CD4-positive, CD25-positive, alpha-beta regulatory T cell (primary cell): ENCODE measurements around the gene MCM10. TPM values are rescaled to one million over a fixed set of nuclear protein-coding genes. Genes with fewer than 3 reads are reported as not detected.

Source experiments
- ATAC-seq, 2 donors: fragments of 150-1000 bp; cut with Tn5 transposase; one replicate each; pipeline ENCODE4 v1.10.0; 2021; ENCODE audit warnings: low read depth in 2 of 2, moderate number of reproducible peaks in 2 of 2, moderate library complexity in 1 of 2
- DNase-seq, 3 donors: peaks; one replicate each; pipeline versions ENCODE4 v3.0.0 to v3.0.0-alpha.2; 2012 to 2022; ENCODE audit warnings: mixed read lengths in 1 of 3
- H3K27ac ChIP-seq: one replicate; pipeline ENCODE4 v1.7.0; 2013; ENCODE audit warnings: mild to moderate bottlenecking, low read length; ENCODE audit not compliant: insufficient read depth, poor library complexity, severe bottlenecking
- H3K27me3 ChIP-seq: one replicate; pipeline ENCODE4 v1.7.0; 2013; ENCODE audit warnings: low read length; ENCODE audit not compliant: control insufficient read depth, insufficient read depth
- H3K36me3 ChIP-seq: one replicate; pipeline ENCODE4 v1.7.0; 2013; ENCODE audit warnings: mild to moderate bottlenecking, low read length, moderate library complexity; ENCODE audit not compliant: control insufficient read depth, insufficient read depth
- H3K4me1 ChIP-seq: 2 replicates; pipeline ENCODE4 v1.7.0; 2013; ENCODE audit warnings: mild to moderate bottlenecking, low read length; ENCODE audit not compliant: insufficient read depth, control insufficient read depth, poor library complexity, severe bottlenecking
- H3K4me3 ChIP-seq: one replicate; pipeline ENCODE4 v1.7.0; 2013; ENCODE audit warnings: low read depth, mild to moderate bottlenecking, low read length, moderate library complexity
- H3K9me3 ChIP-seq, 2 experiments: 1 replicate in 1 of 2; 2 replicates in 1 of 2; pipeline ENCODE4 v1.7.0; 2013; ENCODE audit warnings: low read length in 2 of 2, mild to moderate bottlenecking in 1 of 2, moderate library complexity in 1 of 2; ENCODE audit not compliant: control insufficient read depth in 2 of 2
- H3K27ac Mint-ChIP-seq, 3 donors: one replicate each; pipeline ENCODE4 v1.8.0; 2020 to 2022; ENCODE audit warnings: mild to moderate bottlenecking in 3 of 3, mixed read lengths in 3 of 3, moderate library complexity in 2 of 3
- H3K27me3 Mint-ChIP-seq: one replicate; pipeline ENCODE4 v1.8.0; 2022; ENCODE audit warnings: mild to moderate bottlenecking, mixed read lengths
- H3K36me3 Mint-ChIP-seq: one replicate; pipeline ENCODE4 v1.8.0; 2020; ENCODE audit warnings: mixed read lengths
- H3K4me1 Mint-ChIP-seq, 4 donors: one replicate each; pipeline ENCODE4 v1.8.0; 2020 to 2022; ENCODE audit warnings: mixed read lengths in 4 of 4, mild to moderate bottlenecking in 1 of 4
- H3K4me3 Mint-ChIP-seq, 4 donors: one replicate each; pipeline ENCODE4 v1.8.0; 2020 to 2022; ENCODE audit warnings: mild to moderate bottlenecking in 4 of 4, mixed read lengths in 4 of 4, moderate library complexity in 3 of 4
- H3K9me3 Mint-ChIP-seq, 7 donors: one replicate each; pipeline ENCODE4 v1.8.0; 2020 to 2022; ENCODE audit warnings: mixed read lengths in 7 of 7, mild to moderate bottlenecking in 3 of 7, moderate library complexity in 2 of 7
- polyA plus RNA-seq, 4 donors: library from polyadenylated mRNA; unstranded; fragments of 300-500 nt; fragmentation: Illumina TruSeq; gene quantifications; one replicate each; pipeline ENCODE4 v1.2.3, GENCODE V29; 2021
- total RNA-seq: library from RNA; stranded (reverse); gene quantifications from one replicate; pipeline ENCODE4 v1.2.3, GENCODE V29; 2022

Gene MCM10
- total and polyA plus RNA-seq, 5 donors from 2014 or later = 0.19 to 2.1 (median 0.52) TPM

GRCh38 chr10:13121500-13121854 lies 39.9 kb upstream of the MCM10 start:
- Mint-ChIP-seq H3K9me3 (peaks cover 0 to 1% (median 0%) of the 10 kb centered on the region in 7 donors), H3K4me3 (peak overlapping the region in 1 of 4 donors; percentile 2), H3K27me3 (no peaks in the 10 kb centered on the region), H3K36me3 (peaks cover 83% of the 10 kb centered on the region), H3K27ac (peak overlapping the region in 1 of 3 donors; percentile 71), H3K4me1 (peaks cover 18 to 40% (median 30%) of the 10 kb centered on the region in 4 donors)
- Histone ChIP-seq H3K27ac (no peak overlapping the region), H3K27me3 (no peaks in the 10 kb centered on the region), H3K36me3 (peaks cover 91% of the 10 kb centered on the region), H3K4me3 (no peak overlapping the region), H3K4me1 (no peaks in the 10 kb centered on the region), H3K9me3 (no peaks in the 10 kb centered on the region)
- no peak for ATAC-seq
- no peak for DNase-seq

DNA sequence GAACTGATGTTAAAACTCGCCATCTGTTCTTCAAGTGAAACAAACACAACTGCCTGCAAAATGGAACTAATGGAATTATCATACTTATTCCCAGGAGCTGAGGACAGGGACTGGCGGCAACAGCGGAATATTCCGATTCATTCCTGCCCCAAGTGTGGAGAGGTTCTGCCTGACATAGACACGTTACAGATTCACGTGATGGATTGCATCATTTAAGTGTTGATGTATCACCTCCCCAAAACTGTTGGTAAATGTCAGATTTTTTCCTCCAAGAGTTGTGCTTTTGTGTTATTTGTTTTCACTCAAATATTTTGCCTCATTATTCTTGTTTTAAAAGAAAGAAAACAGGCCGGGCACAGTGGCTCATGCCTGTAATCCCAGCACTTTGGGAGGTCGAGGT lies 24.7 kb upstream of the MCM10 start:
- Histone ChIP-seq H3K36me3 (peaks cover 99% of the 10 kb centered on the region), H3K4me1 (no peaks in the 10 kb centered on the region), H3K27ac (no peak overlapping the region), H3K27me3 (no peaks in the 10 kb centered on the region), H3K9me3 (no peaks in the 10 kb centered on the region), H3K4me3 (no peak overlapping the region)
- H3K27me3 Mint-ChIP-seq = no peaks in the 10 kb centered on the region
- DNase-seq = no peak
- ATAC-seq = no peak
- peaks cover 76% of the 10 kb centered on the region for H3K36me3 Mint-ChIP-seq
- H3K4me1 Mint-ChIP-seq = peaks cover 0 to 18% (median under 1%) of the 10 kb centered on the region in 4 donors
- H3K9me3 Mint-ChIP-seq = no peaks in the 10 kb centered on the region
- H3K4me3 Mint-ChIP-seq = peak overlapping the region in 1 of 4 donors; percentile 21
- no peak overlapping the region for H3K27ac Mint-ChIP-seq

GRCh38 chr10:13139150-13139549 lies 22.2 kb upstream of the MCM10 start:
- Histone ChIP-seq H3K27me3 (no peaks in the 10 kb centered on the region), H3K4me3 (no peak overlapping the region), H3K36me3 (peaks cover 91% of the 10 kb centered on the region), H3K4me1 (no peaks in the 10 kb centered on the region), H3K9me3 (no peaks in the 10 kb centered on the region), H3K27ac (no peak overlapping the region)
- no peak overlapping the region for H3K27ac Mint-ChIP-seq
- H3K27me3 Mint-ChIP-seq = no peaks in the 10 kb centered on the region
- ATAC-seq = no peak
- H3K36me3 Mint-ChIP-seq = peaks cover 69% of the 10 kb centered on the region
- DNase-seq = no peak
- H3K4me3 Mint-ChIP-seq = no peak overlapping the region
- H3K9me3 Mint-ChIP-seq = peaks cover 0 to 2% (median 0%) of the 10 kb centered on the region in 7 donors
- H3K4me1 Mint-ChIP-seq = peaks cover 0 to 17% (median under 1%) of the 10 kb centered on the region in 4 donors

- Histone ChIP-seq H3K27me3 (no peaks in the 10 kb centered on the region), H3K27ac (no peak overlapping the region), H3K36me3 (peaks cover 85% of the 10 kb centered on the region), H3K9me3 (no peaks in the 10 kb centered on the region), H3K4me1 (no peaks in the 10 kb centered on the region), H3K4me3 (no peak overlapping the region)
- Mint-ChIP-seq H3K27ac (peak overlapping the region in 1 of 3 donors; percentile 25), H3K4me1 (peaks cover 0 to 19% (median under 1%) of the 10 kb centered on the region in 4 donors), H3K27me3 (no peaks in the 10 kb centered on the region), H3K4me3 (no peak overlapping the region), H3K9me3 (peaks cover 0 to 7% (median 0%) of the 10 kb centered on the region in 7 donors), H3K36me3 (peaks cover 69% of the 10 kb centered on the region)
- no peak for ATAC-seq
- DNase-seq = no peak
These were observed 21.7 kb upstream of the MCM10 start for GRCh38 chr10:13139676-13140075.

GRCh38 chr10:13140627-13141190 lies 20.6 kb upstream of the MCM10 start:
- Histone ChIP-seq H3K36me3 (peaks cover 75% of the 10 kb centered on the region), H3K4me3 (no peak overlapping the region), H3K27ac (no peak overlapping the region), H3K4me1 (no peaks in the 10 kb centered on the region), H3K27me3 (no peaks in the 10 kb centered on the region), H3K9me3 (peaks cover 0 to 6% of the 10 kb centered on the region in 2 experiments)
- no peak for DNase-seq
- Mint-ChIP-seq H3K27ac (peak overlapping the region in 1 of 3 donors; percentile 25), H3K27me3 (no peaks in the 10 kb centered on the region), H3K36me3 (peaks cover 64% of the 10 kb centered on the region), H3K9me3 (peaks cover 0 to 14% (median 3%) of the 10 kb centered on the region in 7 donors), H3K4me1 (peaks cover 0 to 24% (median under 1%) of the 10 kb centered on the region in 4 donors), H3K4me3 (no peak overlapping the region)
- no peak for ATAC-seq

- Mint-ChIP-seq H3K27ac (peak overlapping the region in 1 of 3 donors; percentile 80), H3K36me3 (peaks cover 42% of the 10 kb centered on the region)
- ATAC-seq = no peak
These were observed 17.6 kb upstream of the MCM10 start for GRCh38 chr10:13143766-13144165.

DNA sequence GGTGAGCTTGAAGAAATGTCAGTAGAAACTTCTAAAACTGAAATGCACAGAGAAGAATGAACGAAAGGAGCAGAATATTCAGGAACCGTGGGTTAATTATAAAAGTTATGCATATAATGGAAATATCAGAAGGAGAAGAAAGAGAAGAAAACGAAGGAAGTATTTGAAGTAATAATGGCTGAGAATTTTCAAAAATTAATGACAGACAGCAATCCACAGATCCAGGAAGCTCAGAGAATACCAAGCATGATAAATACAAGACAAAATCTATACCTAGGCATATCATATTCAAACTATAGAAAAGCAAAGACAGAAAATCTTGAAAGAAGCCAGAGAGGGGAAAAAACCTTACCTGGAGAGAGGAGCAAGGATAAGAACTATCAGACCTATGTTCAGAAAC lies 16.5 kb upstream of the MCM10 start:
- H3K27ac Mint-ChIP-seq = no peak overlapping the region

More at GRCh38 chr10:13143766-13144165, 17.6 kb upstream of the MCM10 start:
- H3K27me3 ChIP-seq = no peaks in the 10 kb centered on the region
- H3K36me3 ChIP-seq = peaks cover 44% of the 10 kb centered on the region
- H3K4me3 Mint-ChIP-seq = no peak overlapping the region
- peaks cover 0 to 23% (median 0%) of the 10 kb centered on the region in 4 donors for H3K4me1 Mint-ChIP-seq
- H3K9me3 ChIP-seq = peaks cover 0 to 6% of the 10 kb centered on the region in 2 experiments
- DNase-seq = no peak
- H3K27ac ChIP-seq = no peak overlapping the region
- H3K9me3 Mint-ChIP-seq = peaks cover 0 to 19% (median 5%) of the 10 kb centered on the region in 7 donors
- H3K4me1 ChIP-seq = no peaks in the 10 kb centered on the region
- H3K27me3 Mint-ChIP-seq = no peaks in the 10 kb centered on the region
- no peak overlapping the region for H3K4me3 ChIP-seq

GRCh38 chr10:13146379-13146778 lies 15.0 kb upstream of the MCM10 start:
- peaks cover 0 to 6% of the 10 kb centered on the region in 2 experiments for H3K9me3 ChIP-seq
- H3K27me3 Mint-ChIP-seq = no peaks in the 10 kb centered on the region
- H3K27ac ChIP-seq = no peak overlapping the region
- H3K27me3 ChIP-seq = no peaks in the 10 kb centered on the region
- peaks cover 0 to 23% (median 7%) of the 10 kb centered on the region in 7 donors for H3K9me3 Mint-ChIP-seq
- no peak overlapping the region for H3K4me3 ChIP-seq
- no peak overlapping the region for H3K4me3 Mint-ChIP-seq
- DNase-seq = no peak
- peaks cover 24% of the 10 kb centered on the region for H3K36me3 Mint-ChIP-seq
- H3K36me3 ChIP-seq = peaks cover 19% of the 10 kb centered on the region
- H3K27ac Mint-ChIP-seq = no peak overlapping the region
- H3K4me1 ChIP-seq = no peaks in the 10 kb centered on the region
- H3K4me1 Mint-ChIP-seq = peaks cover 0 to 14% (median 0%) of the 10 kb centered on the region in 4 donors
- ATAC-seq = no peak

More for the DNA sequence above, 16.5 kb upstream of the MCM10 start:
- DNase-seq (no peak), ATAC-seq (no peak)
- Histone ChIP-seq H3K27me3 (no peaks in the 10 kb centered on the region), H3K36me3 (peaks cover 34% of the 10 kb centered on the region), H3K4me1 (no peaks in the 10 kb centered on the region), H3K4me3 (no peak overlapping the region), H3K27ac (no peak overlapping the region), H3K9me3 (peaks cover 0 to 6% of the 10 kb centered on the region in 2 experiments)
- Mint-ChIP-seq H3K4me3 (no peak overlapping the region), H3K36me3 (peaks cover 34% of the 10 kb centered on the region), H3K9me3 (peaks cover 0 to 20% (median 6%) of the 10 kb centered on the region in 7 donors), H3K4me1 (peaks cover 0 to 23% (median 0%) of the 10 kb centered on the region in 4 donors), H3K27me3 (no peaks in the 10 kb centered on the region)
